Measurements from ENCODE around the gene ZSCAN26.

ZSCAN26 gene

GRCh38 chr6:28323813-28324424, 57.0 kb downstream of the ZSCAN26 start:
- no peak for FAIRE-seq

- no peak for FAIRE-seq
Observed at GRCh38 chr6:28326371-28326948, 59.5 kb downstream of the ZSCAN26 start.

Data from colon (tissue), 2 donors.